ENCODE data around the gene C16orf74. TPM values are rescaled to one million over a fixed set of nuclear protein-coding genes. Genes with fewer than 3 reads are reported as not detected.
A peak's percentile ranks its signal among the peaks of the same experiment; 100 is the strongest.

The C16orf74 gene
- total RNA-seq, 1 donor from 2014 or later: 2.3 TPM

DNA sequence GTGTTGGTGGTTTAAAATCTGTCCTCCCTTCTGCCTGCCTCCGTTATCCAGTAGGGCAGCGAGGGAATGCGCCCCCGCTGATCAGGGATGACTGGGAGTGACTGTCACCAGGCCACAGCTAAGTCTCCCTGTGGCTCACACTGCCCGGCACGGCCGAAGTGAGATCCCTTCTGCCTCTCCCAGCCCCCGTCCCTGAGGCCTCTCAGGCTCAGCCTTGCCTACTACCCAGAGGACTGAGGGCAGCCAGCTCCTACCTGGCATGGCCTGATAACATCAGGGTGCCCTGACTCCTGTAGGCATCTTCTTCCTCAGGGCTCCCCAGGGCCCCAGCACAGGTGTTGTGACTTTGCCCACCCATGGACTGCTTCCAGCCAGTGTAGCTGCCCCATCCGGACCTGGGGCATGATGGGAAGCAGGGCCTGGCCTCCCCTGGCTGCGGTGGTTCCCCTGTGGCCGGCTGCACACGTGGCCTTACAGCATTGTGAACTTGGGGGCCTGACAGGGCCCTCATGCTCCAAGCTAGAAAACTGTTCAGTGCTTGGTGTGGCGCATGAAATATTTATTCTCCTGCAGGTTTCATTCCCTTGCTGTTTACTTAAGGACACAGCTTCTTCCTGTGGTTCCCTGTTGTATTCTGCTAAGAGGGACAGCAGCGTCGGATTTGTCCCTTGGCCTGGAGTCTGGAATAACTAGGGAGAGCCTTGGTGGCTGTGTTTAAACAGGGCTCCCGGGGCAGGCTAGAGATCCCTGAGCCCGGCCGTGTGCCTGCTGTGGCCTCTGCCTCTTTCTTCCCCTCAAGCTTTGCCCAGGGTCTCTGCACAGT, 92.2 kb downstream of the C16orf74 start:
- Histone ChIP-seq H3K4me3 (no peak overlapping the region), H3K36me3 (peaks cover 75% of the 10 kb centered on the region), H3K9me3 (replicated peaks) (no peaks in the 10 kb centered on the region), H3K4me1 (peaks cover 25% of the 10 kb centered on the region), H3K27ac (replicated peaks) (peak overlapping the region; percentile 73), H3K27me3 (ENCODE audit: low read depth) (no peaks in the 10 kb centered on the region)
- intact Hi-C loops (cut with micrococcal nuclease): no loop called here
- TF ChIP-seq, protein P1, sequence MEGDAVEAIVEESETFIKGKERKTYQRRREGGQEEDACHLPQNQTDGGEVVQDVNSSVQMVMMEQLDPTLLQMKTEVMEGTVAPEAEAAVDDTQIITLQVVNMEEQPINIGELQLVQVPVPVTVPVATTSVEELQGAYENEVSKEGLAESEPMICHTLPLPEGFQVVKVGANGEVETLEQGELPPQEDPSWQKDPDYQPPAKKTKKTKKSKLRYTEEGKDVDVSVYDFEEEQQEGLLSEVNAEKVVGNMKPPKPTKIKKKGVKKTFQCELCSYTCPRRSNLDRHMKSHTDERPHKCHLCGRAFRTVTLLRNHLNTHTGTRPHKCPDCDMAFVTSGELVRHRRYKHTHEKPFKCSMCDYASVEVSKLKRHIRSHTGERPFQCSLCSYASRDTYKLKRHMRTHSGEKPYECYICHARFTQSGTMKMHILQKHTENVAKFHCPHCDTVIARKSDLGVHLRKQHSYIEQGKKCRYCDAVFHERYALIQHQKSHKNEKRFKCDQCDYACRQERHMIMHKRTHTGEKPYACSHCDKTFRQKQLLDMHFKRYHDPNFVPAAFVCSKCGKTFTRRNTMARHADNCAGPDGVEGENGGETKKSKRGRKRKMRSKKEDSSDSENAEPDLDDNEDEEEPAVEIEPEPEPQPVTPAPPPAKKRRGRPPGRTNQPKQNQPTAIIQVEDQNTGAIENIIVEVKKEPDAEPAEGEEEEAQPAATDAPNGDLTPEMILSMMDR (IDR thresholded peaks at IDR 0.05; ENCODE audit: borderline replicate concordance): no peak
- DNase-seq: no peak

DNA sequence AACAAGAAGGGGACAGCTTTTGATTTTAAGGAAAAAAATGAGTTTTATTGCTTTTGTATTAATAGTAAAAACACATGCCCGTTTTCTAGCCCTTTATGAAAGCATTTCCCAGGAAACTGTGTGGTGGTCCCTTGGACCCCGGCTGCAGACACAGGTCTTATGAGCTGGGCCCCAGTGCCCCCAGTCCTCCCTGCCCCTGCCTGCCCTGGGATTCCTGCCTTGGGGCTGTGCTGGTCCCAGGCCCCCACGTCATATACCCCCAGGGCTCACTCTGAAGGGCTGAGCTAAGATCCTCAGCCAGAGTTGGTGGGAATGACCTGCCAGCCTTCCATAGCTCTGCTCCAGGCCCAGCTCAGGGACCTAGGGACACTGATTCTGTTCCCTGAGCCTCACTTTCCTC, 92.9 kb downstream of the C16orf74 start:
- peaks cover 30% of the 10 kb centered on the region for H3K4me1 ChIP-seq
- intact Hi-C loops (cut with micrococcal nuclease): no loop called here

More for the DNA sequence above, 92.9 kb downstream of the C16orf74 start:
- TF ChIP-seq, protein P1 (IDR thresholded peaks at IDR 0.05; ENCODE audit: borderline replicate concordance): no peak
- DNase-seq: no peak
- Histone ChIP-seq H3K4me3 (no peak overlapping the region), H3K9me3 (replicated peaks) (no peaks in the 10 kb centered on the region), H3K27me3 (ENCODE audit: low read depth) (no peaks in the 10 kb centered on the region), H3K27ac (replicated peaks) (no peak overlapping the region), H3K36me3 (peaks cover 68% of the 10 kb centered on the region)

Small RNA genes lying within 50 kb of the gene (microRNA-seq; reads per million reads assigned to microRNA genes)
- not detected for gene MIR1910

Other genes with a start within 250 kb of the C16orf74 start
- gene GSE1, start 137.8 kb downstream of the C16orf74 start, total RNA-seq: 34.2 TPM
- 0.44 TPM for gene GINS2, start 62.1 kb downstream of the C16orf74 start, total RNA-seq
- gene EMC8, start 48.4 kb upstream of the C16orf74 start, total RNA-seq: 22.5 TPM
- 1,881 TPM for gene COX4I1, start 48.6 kb upstream of the C16orf74 start, total RNA-seq
- gene IRF8, start 148.1 kb upstream of the C16orf74 start, total RNA-seq: 2.7 TPM